Measurements from ENCODE around the gene SHC2.

DNA sequence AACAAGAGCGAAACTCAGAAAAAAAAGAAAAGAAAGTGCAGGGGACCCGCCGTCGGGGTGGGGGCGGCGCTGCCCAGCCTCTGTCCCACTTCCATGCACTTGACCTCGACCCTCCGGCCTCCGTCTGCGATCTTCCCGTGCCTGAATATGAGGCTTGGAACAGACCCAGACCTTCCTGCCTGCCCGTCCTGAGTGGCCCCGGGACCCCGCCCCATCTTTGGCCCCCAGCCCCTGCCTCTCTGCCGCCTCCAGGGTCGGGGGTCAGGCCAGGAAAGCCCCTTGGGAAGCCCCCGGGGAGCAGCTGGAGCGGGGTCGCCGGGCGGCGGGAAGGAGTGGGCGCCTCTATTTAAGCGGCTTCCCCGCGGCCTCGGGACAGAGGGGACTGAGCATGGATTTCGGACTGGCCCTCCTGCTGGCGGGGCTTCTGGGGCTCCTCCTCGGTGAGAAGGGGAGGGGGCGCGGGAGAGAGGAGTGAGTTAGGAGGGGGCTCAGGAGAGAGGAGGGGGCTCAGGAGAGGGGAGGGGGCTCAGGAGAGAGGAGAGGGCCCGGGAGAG lies 35.4 kb upstream of the SHC2 start, which contains the start of gene MADCAM1:
- TF ChIP-seq CTCF (IDR thresholded peaks at IDR 0.05) = no peak
- no peak for TF ChIP-seq POLR2AphosphoS5 (IDR thresholded peaks at IDR 0.05; ENCODE audit: insufficient read depth in 1 of 2, low read depth in 1 of 2)
- TF ChIP-seq POLR2A (IDR thresholded peaks at IDR 0.05) = no peak

All from vagina (tissue), 2 donors.